Fibroblast of the aortic adventitia (primary cell): ENCODE measurements around the gene DCAF7. TPM values are rescaled to one million over a fixed set of nuclear protein-coding genes. Genes with fewer than 3 reads are reported as not detected.

Experiments
- DNase-seq: peaks from one replicate; pipeline ENCODE4 v3.0.0-alpha.2; 2010; ENCODE audit warnings: low read depth
- H3K4me3 ChIP-seq: 2 replicates; pipeline ENCODE4 v1.5.1; 2011; ENCODE audit warnings: low read depth, mild to moderate bottlenecking, control low read depth, low read length, moderate library complexity
- CTCF ChIP-seq: IDR thresholded peaks from 2 replicates; pipeline ENCODE4 v1.5.1; 2011; ENCODE audit warnings: mild to moderate bottlenecking, low read length, control low read depth, inconsistent platforms; ENCODE audit not compliant: insufficient read depth
- total RNA-seq: library from RNA; depleted of rRNA; stranded (reverse); fragments of >200 nt; gene quantifications from 2 replicates; pipeline ENCODE4 v1.2.3, GENCODE V29; 2012; ENCODE audit warnings: low replicate concordance

DCAF7 gene
- total RNA-seq, 1 donor = 31.5 TPM

- TF ChIP-seq CTCF = no peak
- DNase-seq = no peak
- no peak overlapping the region for H3K4me3 ChIP-seq
Observed at GRCh38 chr17:63587770-63588169, 37.5 kb downstream of the DCAF7 start.

GRCh38 chr17:63588797-63589196, 38.5 kb downstream of the DCAF7 start:
- TF ChIP-seq CTCF = no peak
- no peak overlapping the region for H3K4me3 ChIP-seq
- DNase-seq = no peak

- DNase-seq = no peak
- H3K4me3 ChIP-seq = no peak overlapping the region
- TF ChIP-seq CTCF = no peak
Observed at GRCh38 chr17:63589646-63590045, 39.4 kb downstream of the DCAF7 start.

GRCh38 chr17:63592797-63593196, 42.5 kb downstream of the DCAF7 start:
- no peak for DNase-seq
- no peak for TF ChIP-seq CTCF

GRCh38 chr17:63595132-63595531, 44.9 kb downstream of the DCAF7 start:
- H3K4me3 ChIP-seq = no peak overlapping the region
- no peak for TF ChIP-seq CTCF

More at GRCh38 chr17:63592797-63593196, 42.5 kb downstream of the DCAF7 start:
- no peak overlapping the region for H3K4me3 ChIP-seq

GRCh38 chr17:63596856-63597586, 46.7 kb downstream of the DCAF7 start:
- no peak for TF ChIP-seq CTCF
- no peak for DNase-seq
- no peak overlapping the region for H3K4me3 ChIP-seq

More at GRCh38 chr17:63595132-63595531, 44.9 kb downstream of the DCAF7 start:
- no peak for DNase-seq

GRCh38 chr17:63598281-63598680, 48.0 kb downstream of the DCAF7 start:
- no peak overlapping the region for H3K4me3 ChIP-seq
- no peak for DNase-seq
- no peak for TF ChIP-seq CTCF
